Trophoblast cell (in vitro differentiated cells and primary cell): ENCODE measurements around the gene STYXL1.
A peak's percentile ranks its signal among the peaks of the same experiment; 100 is the strongest.

ENCODE experiments used
- DNase-seq, 2 donors: peaks; one replicate each; pipeline ENCODE4 v3.0.0-alpha.2; 2016
- H2AFZ ChIP-seq: 2 replicates; pipeline ENCODE4 v1.6.1; 2013; ENCODE audit warnings: low read length, moderate library complexity, mild to moderate bottlenecking; ENCODE audit not compliant: insufficient read depth, poor library complexity
- H2AK5ac ChIP-seq: 2 replicates; pipeline ENCODE4 v1.6.1; 2013; ENCODE audit warnings: mild to moderate bottlenecking, low read length
- H2BK120ac ChIP-seq: 2 replicates; pipeline ENCODE4 v1.6.1; 2013; ENCODE audit warnings: low read length, mild to moderate bottlenecking, moderate library complexity; ENCODE audit not compliant: insufficient read depth, poor library complexity
- H2BK12ac ChIP-seq: 2 replicates; pipeline ENCODE4 v1.6.1; 2013; ENCODE audit warnings: mild to moderate bottlenecking, low read length, moderate library complexity
- H2BK5ac ChIP-seq: 2 replicates; pipeline ENCODE4 v1.6.1; 2013; ENCODE audit warnings: low read length, low read depth, moderate library complexity, mild to moderate bottlenecking; ENCODE audit not compliant: poor library complexity
- H3K14ac ChIP-seq: 2 replicates; pipeline ENCODE4 v1.6.1; 2013; ENCODE audit warnings: mild to moderate bottlenecking, low read length
- H3K18ac ChIP-seq: 2 replicates; pipeline ENCODE4 v1.6.1; 2013; ENCODE audit warnings: mild to moderate bottlenecking, low read length
- H3K23ac ChIP-seq: 2 replicates; pipeline ENCODE4 v1.6.1; 2013; ENCODE audit warnings: low read length
- H3K27ac ChIP-seq: 2 replicates; pipeline ENCODE4 v1.5.1; 2013; ENCODE audit warnings: low read depth, mild to moderate bottlenecking, inconsistent platforms, low read length, moderate library complexity
- H3K27me3 ChIP-seq: 2 replicates; pipeline ENCODE4 v1.6.1; 2013; ENCODE audit warnings: inconsistent platforms, mild to moderate bottlenecking, low read length, moderate library complexity; ENCODE audit not compliant: insufficient read depth
- H3K36me3 ChIP-seq, 2 experiments: 1 replicate in 1 of 2; 2 replicates in 1 of 2; pipeline ENCODE4 v1.6.1; 2013; ENCODE audit warnings: low read length in 2 of 2, mild to moderate bottlenecking in 2 of 2, moderate library complexity in 1 of 2; ENCODE audit not compliant: insufficient read depth in 2 of 2, control insufficient read depth in 1 of 2
- H3K4ac ChIP-seq: 2 replicates; pipeline ENCODE4 v1.6.1; 2013; ENCODE audit warnings: low read depth, mild to moderate bottlenecking, low read length, moderate library complexity
- H3K4me1 ChIP-seq, 2 experiments: 1 replicate in 1 of 2; 2 replicates in 1 of 2; pipeline ENCODE4 v1.6.1; 2013; ENCODE audit warnings: low read length in 2 of 2, mild to moderate bottlenecking in 2 of 2, moderate library complexity in 1 of 2; ENCODE audit not compliant: insufficient read depth in 2 of 2, control insufficient read depth in 1 of 2
- H3K4me2 ChIP-seq: 2 replicates; pipeline ENCODE4 v1.6.1; 2013; ENCODE audit warnings: inconsistent platforms, mild to moderate bottlenecking, low read length, moderate library complexity
- H3K4me3 ChIP-seq: 2 replicates; pipeline ENCODE4 v1.5.1; 2013; ENCODE audit warnings: mild to moderate bottlenecking, low read depth, low read length, inconsistent platforms
- H3K79me1 ChIP-seq: one replicate; pipeline ENCODE4 v1.6.1; 2013; ENCODE audit warnings: low read length
- H3K79me2 ChIP-seq: 2 replicates; pipeline ENCODE4 v1.6.1; 2013; ENCODE audit warnings: low read length, mild to moderate bottlenecking; ENCODE audit not compliant: control insufficient read depth, insufficient read depth, poor library complexity
- H3K9ac ChIP-seq: 2 replicates; pipeline ENCODE4 v1.6.1; 2013; ENCODE audit warnings: mild to moderate bottlenecking, low read length
- H3K9me3 ChIP-seq: 2 replicates; pipeline ENCODE4 v1.6.1; 2013; ENCODE audit warnings: low read depth, mild to moderate bottlenecking, control low read depth, inconsistent platforms, low read length; ENCODE audit not compliant: insufficient read depth
- H4K12ac ChIP-seq: 2 replicates; pipeline ENCODE4 v1.6.1; 2013; ENCODE audit warnings: low read depth, mild to moderate bottlenecking, low read length, moderate library complexity
- H4K8ac ChIP-seq: 2 replicates; pipeline ENCODE4 v1.6.1; 2013; ENCODE audit warnings: low read depth, mild to moderate bottlenecking, low read length, moderate library complexity
- H4K91ac ChIP-seq: one replicate; pipeline ENCODE4 v1.6.1; 2013; ENCODE audit warnings: low read depth, mild to moderate bottlenecking, low read length, moderate library complexity
- WGBS: extraction: QIAGEN DNeasy Blood & Tissue Kit; methylation state at CpG from one replicate; pipeline ENCODE4 v1.1.7; 2013; ENCODE audit warnings: missing lambda C conversion rate; ENCODE audit not compliant: insufficient read length, insufficient coverage; ENCODE audit errors: extremely low coverage; 5-methylcytosine and 5-hydroxymethylcytosine counted together

The STYXL1 gene

GRCh38 chr7:75996476-75996875, 51.3 kb downstream of the STYXL1 start:
- Histone ChIP-seq H2AFZ (no peak overlapping the region), H2BK12ac (no peak overlapping the region), H3K27ac (no peak overlapping the region), H3K4me2 (no peak overlapping the region), H2BK5ac (no peak overlapping the region), H4K8ac (no peak overlapping the region), H3K18ac (no peak overlapping the region), H4K12ac (no peak overlapping the region), H3K4me1 (peaks cover 7 to 8% of the 10 kb centered on the region in 2 experiments), H3K9ac (no peak overlapping the region), H2AK5ac (no peak overlapping the region), H3K79me2 (peaks cover 3% of the 10 kb centered on the region), H2BK120ac (no peak overlapping the region), H3K9me3 (peaks cover 8% of the 10 kb centered on the region), H3K14ac (no peak overlapping the region), H3K27me3 (no peaks in the 10 kb centered on the region), H3K79me1 (peaks cover 10% of the 10 kb centered on the region), H3K23ac (no peak overlapping the region), H3K36me3 (peaks cover 20 to 22% of the 10 kb centered on the region in 2 experiments), H3K4ac (no peak overlapping the region), H4K91ac (no peak overlapping the region), H3K4me3 (no peak overlapping the region)
- DNase-seq: no peak
- WGBS: no CpG with 5 or more reads among the region's 4 CpGs

- Histone ChIP-seq H2BK12ac (no peak overlapping the region), H2BK120ac (no peak overlapping the region), H2BK5ac (no peak overlapping the region), H4K8ac (no peak overlapping the region), H4K12ac (no peak overlapping the region), H3K4me2 (no peak overlapping the region), H2AFZ (no peak overlapping the region), H3K14ac (no peak overlapping the region), H3K27me3 (no peaks in the 10 kb centered on the region), H4K91ac (no peak overlapping the region), H3K4ac (no peak overlapping the region), H3K36me3 (peaks cover 18 to 22% of the 10 kb centered on the region in 2 experiments), H3K79me1 (peaks cover 10% of the 10 kb centered on the region), H3K23ac (no peak overlapping the region), H3K18ac (no peak overlapping the region), H3K27ac (no peak overlapping the region), H3K4me3 (no peak overlapping the region), H3K9ac (peak overlapping the region; percentile 12), H3K79me2 (peaks cover 3% of the 10 kb centered on the region), H2AK5ac (no peak overlapping the region), H3K4me1 (peaks cover 7 to 9% of the 10 kb centered on the region in 2 experiments), H3K9me3 (peaks cover 8% of the 10 kb centered on the region)
- no CpG with 5 or more reads among the region's 5 CpGs for WGBS
- DNase-seq: no peak
Measured at GRCh38 chr7:75995996-75996395, 51.8 kb downstream of the STYXL1 start.

GRCh38 chr7:75995052-75995471, 52.7 kb downstream of the STYXL1 start:
- Histone ChIP-seq H3K36me3 (peaks cover 9 to 13% of the 10 kb centered on the region in 2 experiments), H3K14ac (no peak overlapping the region), H3K4me3 (no peak overlapping the region), H3K79me1 (peaks cover 10% of the 10 kb centered on the region), H2BK120ac (no peak overlapping the region), H3K4me1 (peaks cover 11 to 12% of the 10 kb centered on the region in 2 experiments), H3K4ac (no peak overlapping the region), H2BK5ac (no peak overlapping the region), H4K91ac (no peak overlapping the region), H4K8ac (peak overlapping the region; percentile 30), H2AFZ (no peak overlapping the region), H3K9ac (no peak overlapping the region), H3K9me3 (peaks cover 5% of the 10 kb centered on the region), H4K12ac (peak overlapping the region; percentile 31), H3K27ac (no peak overlapping the region), H2BK12ac (no peak overlapping the region), H3K4me2 (peak overlapping the region; percentile 95), H2AK5ac (no peak overlapping the region), H3K27me3 (no peaks in the 10 kb centered on the region), H3K18ac (no peak overlapping the region), H3K79me2 (peaks cover 3% of the 10 kb centered on the region), H3K23ac (no peak overlapping the region)
- no peak for DNase-seq
- WGBS: no CpG with 5 or more reads among the region's 11 CpGs

- peak within 1 kb of the TSS; percentile 80 for H3K14ac ChIP-seq
- peaks cover 10% of the 10 kb centered on the region for H3K79me1 ChIP-seq
- peaks cover 15 to 18% of the 10 kb centered on the region in 2 experiments for H3K4me1 ChIP-seq
- peak within 1 kb of the TSS; percentile 35 for H3K4ac ChIP-seq
- H3K9ac ChIP-seq: peak within 1 kb of the TSS; percentile 72
- peak within 1 kb of the TSS; percentile 95 for H2AFZ ChIP-seq
- peak within 1 kb of the TSS; percentile 75 for H2AK5ac ChIP-seq
- H3K4me2 ChIP-seq: peak within 1 kb of the TSS; percentile 99
- peak; percentile 95 to 96 for DNase-seq
- H2BK120ac ChIP-seq: peak within 1 kb of the TSS; percentile 30
- peak within 1 kb of the TSS; percentile 79 for H4K12ac ChIP-seq
- H3K23ac ChIP-seq: no peak within 1 kb of the TSS
- H4K8ac ChIP-seq: peak within 1 kb of the TSS; percentile 82
- peak within 1 kb of the TSS; percentile 91 for H3K4me3 ChIP-seq
- peak within 1 kb of the TSS; percentile 82 for H3K18ac ChIP-seq
- no CpG with 5 or more reads among the region's 51 CpGs for WGBS
- no peaks in the 10 kb centered on the region for H3K27me3 ChIP-seq
- H2BK12ac ChIP-seq: peak within 1 kb of the TSS; percentile 51
- H3K27ac ChIP-seq: peak within 1 kb of the TSS; percentile 72
- H3K9me3 ChIP-seq: peaks cover 5% of the 10 kb centered on the region
- H3K79me2 ChIP-seq: peaks cover 3% of the 10 kb centered on the region
- peak within 1 kb of the TSS; percentile 82 for H4K91ac ChIP-seq
- H2BK5ac ChIP-seq: peak within 1 kb of the TSS; percentile 69
- peaks cover 8 to 13% of the 10 kb centered on the region in 2 experiments for H3K36me3 ChIP-seq
Measured at GRCh38 chr7:75994388-75995051, 53.3 kb downstream of the STYXL1 start, which contains the start of gene TMEM120A. Gene TMEM120A, minus strand, starts transcription at chr7:75994595. Its CDS starts 25 bp downstream, at chr7:75994570.
